ENCODE results near the gene YARS2.

GRCh38 chr12:32706335-32707024 is 49.2 kb downstream of the YARS2 start:
- TF ChIP-seq CTCF (IDR thresholded peaks at IDR 0.05) (no peak), POLR2AphosphoS5 (IDR thresholded peaks at IDR 0.05; ENCODE audit: low read depth, low read length) (no peak), SIN3A (IDR thresholded peaks at IDR 0.05; ENCODE audit: borderline replicate concordance, insufficient read depth, low read depth, low read length) (no peak)
